ENCODE results near the gene TMEM272. TPM values are rescaled to one million over a fixed set of nuclear protein-coding genes. Genes with fewer than 3 reads are reported as not detected.

The TMEM272 gene
- polyA plus RNA-seq, 1 donor (not counting 4 experiments of a cell fraction or from before 2014, with no cell fraction given), result not detected

DNA sequence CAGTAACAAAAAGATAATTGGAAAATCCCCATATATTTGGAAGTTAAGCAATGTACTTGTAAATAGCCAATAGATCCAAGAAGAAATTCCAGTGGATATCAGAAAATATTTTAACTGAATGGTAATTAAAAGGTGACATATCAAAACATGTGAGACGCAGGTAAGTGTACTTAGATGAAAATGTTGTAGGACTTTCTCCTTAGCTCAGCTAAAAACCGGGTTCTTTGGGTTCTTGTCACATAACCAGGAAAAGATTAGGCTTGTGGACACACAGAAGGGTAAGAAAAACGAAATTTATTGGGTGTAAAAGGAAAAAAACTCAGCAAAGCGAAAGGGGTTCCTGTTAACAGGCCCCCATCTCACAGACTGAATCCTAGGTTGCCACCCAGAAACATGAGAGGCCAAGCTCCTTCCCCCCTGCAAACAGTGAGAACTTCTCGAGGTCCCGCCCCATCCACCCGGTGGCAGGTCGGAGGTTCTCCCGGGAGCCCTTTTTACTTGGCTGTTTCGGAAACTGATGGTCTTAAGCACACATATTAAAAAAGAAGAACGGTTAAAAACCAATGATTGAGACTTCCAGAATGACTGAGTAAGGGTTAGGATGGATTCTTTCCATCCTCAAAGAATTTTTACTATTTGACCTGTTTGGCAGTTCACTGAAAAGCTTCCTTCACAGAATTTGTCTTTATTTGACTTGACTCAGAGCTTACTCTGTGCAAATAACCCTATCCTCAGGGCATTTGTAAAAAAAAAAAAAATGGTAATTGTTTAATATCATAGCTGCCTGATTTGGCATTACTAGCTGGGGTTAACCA, 13.7 kb upstream of the TMEM272 start:
- Histone ChIP-seq H3K4me3 (ENCODE audit: control insufficient read depth in 2 of 3, extremely low read depth in 1 of 3, insufficient read depth in 2 of 3, low read depth in 1 of 3, low read length in 3 of 3) (no peak overlapping the region), H2AFZ (ENCODE audit: control insufficient read depth, low read length) (no peak overlapping the region), H3K4me1 (ENCODE audit: control insufficient read depth, extremely low read depth, insufficient read depth, low read length) (no peaks in the 10 kb centered on the region), H3K9me1 (ENCODE audit: control insufficient read depth, extremely low read depth, insufficient read depth, low read length) (no peaks in the 10 kb centered on the region), H3K27ac (ENCODE audit: control insufficient read depth, insufficient read depth, low read length) (no peak overlapping the region), H3K36me3 (ENCODE audit: control insufficient read depth in 2 of 2, extremely low read depth in 1 of 2, insufficient read depth in 2 of 2, low read length in 2 of 2) (no peaks in the 10 kb centered on the region), H3K79me2 (ENCODE audit: control insufficient read depth, insufficient read depth, low read length) (no peaks in the 10 kb centered on the region), H3K9me3 (ENCODE audit: control insufficient read depth, low read depth, low read length) (no peaks in the 10 kb centered on the region), H4K20me1 (ENCODE audit: control insufficient read depth, extremely low read depth, insufficient read depth, low read length) (no peaks in the 10 kb centered on the region), H3K27me3 (ENCODE audit: control insufficient read depth, extremely low read depth, insufficient read depth, low read length) (no peaks in the 10 kb centered on the region), H3K4me2 (ENCODE audit: control insufficient read depth, extremely low read depth, insufficient read depth, low read depth, low read length) (no peak overlapping the region), H3K9ac (ENCODE audit: control insufficient read depth, extremely low read depth, insufficient read depth, low read length) (no peak overlapping the region)
- dilution Hi-C loops (cut with MboI; ENCODE audit: extremely low pct_ligation_motif_present, low sequenced_read_pairs), result no loop called here
- no peak for DNase-seq (ENCODE audit: low read depth, low spot score)
- FAIRE-seq, result no peak
- no peak for TF ChIP-seq EZH2 (IDR thresholded peaks at IDR 0.05; ENCODE audit: low read length)
- TF ChIP-seq, protein P1, sequence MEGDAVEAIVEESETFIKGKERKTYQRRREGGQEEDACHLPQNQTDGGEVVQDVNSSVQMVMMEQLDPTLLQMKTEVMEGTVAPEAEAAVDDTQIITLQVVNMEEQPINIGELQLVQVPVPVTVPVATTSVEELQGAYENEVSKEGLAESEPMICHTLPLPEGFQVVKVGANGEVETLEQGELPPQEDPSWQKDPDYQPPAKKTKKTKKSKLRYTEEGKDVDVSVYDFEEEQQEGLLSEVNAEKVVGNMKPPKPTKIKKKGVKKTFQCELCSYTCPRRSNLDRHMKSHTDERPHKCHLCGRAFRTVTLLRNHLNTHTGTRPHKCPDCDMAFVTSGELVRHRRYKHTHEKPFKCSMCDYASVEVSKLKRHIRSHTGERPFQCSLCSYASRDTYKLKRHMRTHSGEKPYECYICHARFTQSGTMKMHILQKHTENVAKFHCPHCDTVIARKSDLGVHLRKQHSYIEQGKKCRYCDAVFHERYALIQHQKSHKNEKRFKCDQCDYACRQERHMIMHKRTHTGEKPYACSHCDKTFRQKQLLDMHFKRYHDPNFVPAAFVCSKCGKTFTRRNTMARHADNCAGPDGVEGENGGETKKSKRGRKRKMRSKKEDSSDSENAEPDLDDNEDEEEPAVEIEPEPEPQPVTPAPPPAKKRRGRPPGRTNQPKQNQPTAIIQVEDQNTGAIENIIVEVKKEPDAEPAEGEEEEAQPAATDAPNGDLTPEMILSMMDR (optimal IDR thresholded peaks at IDR 0.05 in 1 of 3, IDR thresholded peaks at IDR 0.05 in 1 of 3, conservative IDR thresholded peaks at IDR 0.05 in 1 of 3; ENCODE audit: extremely low read depth in 1 of 3, insufficient read depth in 2 of 3, low read length in 3 of 3), result no peak

DNA sequence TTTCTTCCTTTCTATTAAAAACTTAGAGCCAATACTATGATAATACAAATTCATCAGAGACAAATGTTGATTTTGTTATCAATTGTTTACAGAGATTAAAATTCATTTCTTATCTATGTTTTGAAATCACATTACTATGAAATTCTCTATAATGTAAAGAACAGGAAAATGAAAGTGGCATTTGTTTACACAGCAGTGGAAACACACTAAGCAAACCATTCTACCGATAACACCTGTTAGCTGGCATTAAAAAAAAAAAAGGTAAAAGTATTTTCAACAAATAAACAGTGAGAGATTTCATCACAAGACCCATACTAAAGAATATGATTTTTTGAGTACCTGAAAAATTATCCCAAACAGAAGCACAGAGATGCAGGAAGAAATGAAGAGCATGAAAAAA, 12.0 kb upstream of the TMEM272 start:
- no peak for FAIRE-seq
- H3K4me2 ChIP-seq (ENCODE audit: control insufficient read depth, extremely low read depth, insufficient read depth, low read depth, low read length), result no peak overlapping the region
- no peaks in the 10 kb centered on the region for H4K20me1 ChIP-seq (ENCODE audit: control insufficient read depth, extremely low read depth, insufficient read depth, low read length)
- no peak overlapping the region for H3K4me3 ChIP-seq (ENCODE audit: control insufficient read depth in 2 of 3, extremely low read depth in 1 of 3, insufficient read depth in 2 of 3, low read depth in 1 of 3, low read length in 3 of 3)
- no peak overlapping the region for H2AFZ ChIP-seq (ENCODE audit: control insufficient read depth, low read length)
- H3K9ac ChIP-seq (ENCODE audit: control insufficient read depth, extremely low read depth, insufficient read depth, low read length), result no peak overlapping the region
- DNase-seq (ENCODE audit: low read depth, low spot score), result no peak
- H3K4me1 ChIP-seq (ENCODE audit: control insufficient read depth, extremely low read depth, insufficient read depth, low read length), result no peaks in the 10 kb centered on the region
- H3K27ac ChIP-seq (ENCODE audit: control insufficient read depth, insufficient read depth, low read length), result no peak overlapping the region
- H3K9me3 ChIP-seq (ENCODE audit: control insufficient read depth, low read depth, low read length), result no peaks in the 10 kb centered on the region
- dilution Hi-C loops (cut with MboI; ENCODE audit: extremely low pct_ligation_motif_present, low sequenced_read_pairs), result no loop called here
- H3K36me3 ChIP-seq (ENCODE audit: control insufficient read depth in 2 of 2, extremely low read depth in 1 of 2, insufficient read depth in 2 of 2, low read length in 2 of 2), result no peaks in the 10 kb centered on the region
- no peaks in the 10 kb centered on the region for H3K79me2 ChIP-seq (ENCODE audit: control insufficient read depth, insufficient read depth, low read length)
- no peak for TF ChIP-seq EZH2 (IDR thresholded peaks at IDR 0.05; ENCODE audit: low read length)
- TF ChIP-seq, protein P1 (optimal IDR thresholded peaks at IDR 0.05 in 1 of 3, IDR thresholded peaks at IDR 0.05 in 1 of 3, conservative IDR thresholded peaks at IDR 0.05 in 1 of 3; ENCODE audit: extremely low read depth in 1 of 3, insufficient read depth in 2 of 3, low read length in 3 of 3), result no peak
- H3K27me3 ChIP-seq (ENCODE audit: control insufficient read depth, extremely low read depth, insufficient read depth, low read length), result no peaks in the 10 kb centered on the region
- H3K9me1 ChIP-seq (ENCODE audit: control insufficient read depth, extremely low read depth, insufficient read depth, low read length), result no peaks in the 10 kb centered on the region
